NB4 (cell line): ENCODE measurements around the gene PRKAR1B.
A peak's percentile ranks its signal among the peaks of the same experiment; 100 is the strongest.

Experiments
- DNase-seq: peaks from one replicate; pipeline ENCODE4 v3.0.0; 2010; ENCODE audit warnings: low read depth
- H3K4me3 ChIP-seq: one replicate; pipeline ENCODE4 v1.5.1; 2011; ENCODE audit warnings: mild to moderate bottlenecking, low read depth, low read length, moderate library complexity
- CTCF ChIP-seq: IDR thresholded peaks from one replicate; pipeline ENCODE4 v1.5.1; 2012; ENCODE audit warnings: low read depth, low read length
- MAX ChIP-seq: IDR thresholded peaks from 2 replicates; pipeline ENCODE4 v1.6.1; 2011; ENCODE audit warnings: low read depth, low read length
- MYC ChIP-seq: IDR thresholded peaks from 2 replicates; pipeline ENCODE4 v1.6.1; 2011; ENCODE audit warnings: low read depth, low read length
- POLR2A ChIP-seq: IDR thresholded peaks from 2 replicates; pipeline ENCODE4 v1.6.1; 2011; ENCODE audit warnings: mild to moderate bottlenecking; ENCODE audit not compliant: insufficient read length; ENCODE audit errors: extremely low read depth

Gene PRKAR1B

GRCh38 chr7:601036-601594, 126.0 kb downstream of the PRKAR1B start:
- no peak for DNase-seq
- no peak overlapping the region for H3K4me3 ChIP-seq
- TF ChIP-seq POLR2A (no peak), CTCF (no peak), MAX (no peak), MYC (no peak)

- TF ChIP-seq MAX, result no peak
- TF ChIP-seq MYC, result no peak
- TF ChIP-seq POLR2A, result no peak
- no peak overlapping the region for H3K4me3 ChIP-seq
- no peak for DNase-seq
Observed at GRCh38 chr7:600149-601035, 126.7 kb downstream of the PRKAR1B start.

GRCh38 chr7:598899-599298, 128.2 kb downstream of the PRKAR1B start:
- TF ChIP-seq POLR2A (no peak), MYC (no peak), CTCF (no peak), MAX (no peak)
- DNase-seq, result no peak
- H3K4me3 ChIP-seq, result no peak overlapping the region

GRCh38 chr7:597348-598178, 129.5 kb downstream of the PRKAR1B start:
- TF ChIP-seq MAX (no peak), MYC (no peak), POLR2A (no peak), CTCF (no peak)
- DNase-seq, result peak; percentile 51
- H3K4me3 ChIP-seq, result no peak overlapping the region

GRCh38 chr7:596819-597182, 130.3 kb downstream of the PRKAR1B start:
- no peak for DNase-seq
- H3K4me3 ChIP-seq, result no peak overlapping the region
- TF ChIP-seq CTCF, result no peak
- no peak for TF ChIP-seq MAX
- no peak for TF ChIP-seq MYC
- TF ChIP-seq POLR2A, result no peak
